ENCODE results near the gene DYNC2LI1. TPM values are rescaled to one million over a fixed set of nuclear protein-coding genes. Genes with fewer than 3 reads are reported as not detected.
A peak's percentile ranks its signal among the peaks of the same experiment; 100 is the strongest.

Gene DYNC2LI1
- total and polyA plus RNA-seq, 8 donors: 3.8 to 22.7 (median 9.3) TPM

DNA sequence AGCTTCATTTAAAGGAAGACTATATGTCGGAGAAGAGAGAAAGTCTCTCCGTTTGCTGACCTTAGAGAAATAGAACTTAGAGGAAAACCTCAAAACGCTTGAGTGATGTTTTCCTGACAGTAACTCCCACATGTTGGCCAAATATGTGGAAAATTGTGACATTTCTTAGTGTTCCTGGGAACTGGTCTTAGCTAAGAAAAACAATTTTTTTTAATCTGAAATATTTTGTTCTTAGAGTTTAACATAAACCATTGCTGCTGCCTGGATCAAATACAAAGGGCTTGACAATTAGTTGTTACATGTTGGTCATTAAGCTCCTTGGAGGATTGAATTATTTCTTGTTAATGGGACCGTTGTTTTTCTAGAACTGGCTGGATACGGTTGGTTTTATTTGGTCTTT lies 16.3 kb downstream of the DYNC2LI1 start:
- 85 to 86% methylated on average over 5 of the region's 5 CpGs for WGBS, 2 donors
- FAIRE-seq (no peak), DNase-seq (no peak), ATAC-seq (peak in 2 of 4 donors; percentile 11 to 18)
- Histone ChIP-seq H3K4me3 (no peak overlapping the region), H3K27ac (no peak overlapping the region), H3K36me3 (no peaks in the 10 kb centered on the region), H3K4me1 (no peaks in the 10 kb centered on the region), H3K27me3 (no peaks in the 10 kb centered on the region), H3K9me3 (no peaks in the 10 kb centered on the region)
- no peak for TF ChIP-seq CTCF (IDR thresholded peaks at IDR 0.05)
- intact Hi-C loops (cut with DNase I): no loop called here

GRCh38 chr2:43791035-43791765 lies 17.4 kb downstream of the DYNC2LI1 start:
- no peaks in the 10 kb centered on the region for H3K9me3 ChIP-seq
- intact Hi-C loops (cut with DNase I): no loop called here
- H3K4me3 ChIP-seq: no peak overlapping the region
- WGBS, 2 donors: 95% methylated on average over 2 of the region's 2 CpGs
- ATAC-seq: no peak
- no peaks in the 10 kb centered on the region for H3K27me3 ChIP-seq
- TF ChIP-seq CTCF (IDR thresholded peaks at IDR 0.05): no peak
- FAIRE-seq: no peak
- H3K36me3 ChIP-seq: no peaks in the 10 kb centered on the region
- H3K27ac ChIP-seq: no peak overlapping the region
- H3K4me1 ChIP-seq: no peaks in the 10 kb centered on the region
- DNase-seq: no peak

GRCh38 chr2:43792653-43793052 lies 18.8 kb downstream of the DYNC2LI1 start:
- no peak overlapping the region for H3K4me3 ChIP-seq
- H3K27ac ChIP-seq: no peak overlapping the region
- 75 to 80% methylated on average over 3 of the region's 3 CpGs for WGBS, 2 donors
- ATAC-seq (no peak), FAIRE-seq (no peak), DNase-seq (no peak)
- H3K4me1 ChIP-seq: no peaks in the 10 kb centered on the region
- intact Hi-C loops (cut with DNase I): no loop called here
- H3K27me3 ChIP-seq: no peaks in the 10 kb centered on the region
- H3K36me3 ChIP-seq: no peaks in the 10 kb centered on the region
- TF ChIP-seq CTCF (IDR thresholded peaks at IDR 0.05): no peak
- no peaks in the 10 kb centered on the region for H3K9me3 ChIP-seq

DNA sequence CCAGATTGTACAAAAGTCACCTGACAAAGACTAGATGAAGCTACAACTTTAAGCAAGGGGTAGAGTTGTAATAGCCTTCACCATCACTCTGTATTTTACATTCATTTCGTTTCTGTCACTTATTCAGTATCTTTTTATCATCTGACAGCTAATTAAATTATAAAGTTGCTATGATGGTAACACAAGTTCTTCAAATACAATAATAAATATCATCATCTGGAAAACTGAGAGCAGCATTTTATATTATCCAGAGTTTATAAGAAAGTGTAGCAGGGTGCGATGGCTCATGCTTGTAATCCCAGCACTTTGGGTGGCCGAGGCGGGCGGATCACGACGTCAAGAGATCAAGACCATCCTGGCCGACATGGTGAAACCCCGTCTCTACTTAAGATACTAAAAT lies 21.1 kb downstream of the DYNC2LI1 start:
- ATAC-seq (no peak), DNase-seq (no peak), FAIRE-seq (no peak)
- Histone ChIP-seq H3K27me3 (no peaks in the 10 kb centered on the region), H3K27ac (no peak overlapping the region), H3K4me3 (no peak overlapping the region), H3K9me3 (no peaks in the 10 kb centered on the region), H3K4me1 (no peaks in the 10 kb centered on the region), H3K36me3 (no peaks in the 10 kb centered on the region)
- no peak for TF ChIP-seq CTCF (IDR thresholded peaks at IDR 0.05)
- WGBS, 2 donors: 91 to 96% methylated on average over 9 of the region's 9 CpGs
- intact Hi-C loops (cut with DNase I): no loop called here

GRCh38 chr2:43796206-43796605 lies 22.4 kb downstream of the DYNC2LI1 start:
- no peaks in the 10 kb centered on the region for H3K27me3 ChIP-seq
- no peaks in the 10 kb centered on the region for H3K4me1 ChIP-seq
- DNase-seq (no peak), FAIRE-seq (no peak), ATAC-seq (no peak)
- intact Hi-C loops (cut with DNase I): no loop called here
- no peak for TF ChIP-seq CTCF (IDR thresholded peaks at IDR 0.05)
- H3K36me3 ChIP-seq: no peaks in the 10 kb centered on the region
- H3K9me3 ChIP-seq: no peaks in the 10 kb centered on the region
- H3K27ac ChIP-seq: no peak overlapping the region
- no peak overlapping the region for H3K4me3 ChIP-seq
- WGBS, 2 donors: 30 to 38% methylated on average over 1 of the region's 1 CpG
